Measurements from ENCODE around the gene DYNLL1.

DYNLL1 gene

DNA sequence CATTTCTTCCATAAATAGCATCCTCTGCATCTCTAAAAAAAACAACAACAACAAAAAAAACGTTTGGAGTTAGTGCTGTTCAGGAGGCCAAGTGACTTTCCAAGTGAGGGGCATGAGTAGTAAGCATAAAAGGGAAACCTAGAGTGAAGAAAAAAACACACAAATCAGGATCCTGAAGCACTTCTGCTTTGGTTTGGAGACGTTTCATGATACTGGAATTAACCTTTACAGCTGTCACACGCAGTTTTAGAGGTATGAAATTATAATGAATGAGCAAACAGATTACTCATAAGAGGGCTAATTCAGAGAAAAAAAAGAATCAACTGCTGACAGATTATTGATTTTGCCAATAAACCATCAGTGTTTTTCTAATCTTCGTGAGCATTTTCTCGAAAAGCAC lies 30.2 kb upstream of the DYNLL1 start:
- peaks cover 25% of the 10 kb centered on the region for H3K4me1 ChIP-seq (ENCODE audit: control insufficient read depth, insufficient read depth, low read length)
- H3K27me3 ChIP-seq (replicated peaks; ENCODE audit: control insufficient read depth, insufficient read depth, low read length): no peaks in the 10 kb centered on the region
- no peak for DNase-seq (ENCODE audit: low read depth)
- peaks cover 57% of the 10 kb centered on the region for H3K36me3 ChIP-seq (ENCODE audit: control insufficient read depth, insufficient read depth, low read length, severe bottlenecking)
- peak overlapping the region; percentile 38 for H3K9ac ChIP-seq (ENCODE audit: low read length)
- H3K4me3 ChIP-seq (ENCODE audit: low read length): no peak overlapping the region
- no peaks in the 10 kb centered on the region for H3K9me3 ChIP-seq (ENCODE audit: control insufficient read depth, low read length)

GRCh38 chr12:120466560-120467315 lies 29.2 kb upstream of the DYNLL1 start:
- peaks cover 47% of the 10 kb centered on the region for H3K36me3 ChIP-seq (ENCODE audit: control insufficient read depth, insufficient read depth, low read length, severe bottlenecking)
- peak; percentile 67 for DNase-seq (ENCODE audit: low read depth)
- H3K4me3 ChIP-seq (ENCODE audit: low read length): no peak overlapping the region
- H3K9me3 ChIP-seq (ENCODE audit: control insufficient read depth, low read length): no peaks in the 10 kb centered on the region
- H3K27me3 ChIP-seq (replicated peaks; ENCODE audit: control insufficient read depth, insufficient read depth, low read length): no peaks in the 10 kb centered on the region
- H3K4me1 ChIP-seq (ENCODE audit: control insufficient read depth, insufficient read depth, low read length): peaks cover 25% of the 10 kb centered on the region
- H3K9ac ChIP-seq (ENCODE audit: low read length): peak overlapping the region; percentile 19

DNA sequence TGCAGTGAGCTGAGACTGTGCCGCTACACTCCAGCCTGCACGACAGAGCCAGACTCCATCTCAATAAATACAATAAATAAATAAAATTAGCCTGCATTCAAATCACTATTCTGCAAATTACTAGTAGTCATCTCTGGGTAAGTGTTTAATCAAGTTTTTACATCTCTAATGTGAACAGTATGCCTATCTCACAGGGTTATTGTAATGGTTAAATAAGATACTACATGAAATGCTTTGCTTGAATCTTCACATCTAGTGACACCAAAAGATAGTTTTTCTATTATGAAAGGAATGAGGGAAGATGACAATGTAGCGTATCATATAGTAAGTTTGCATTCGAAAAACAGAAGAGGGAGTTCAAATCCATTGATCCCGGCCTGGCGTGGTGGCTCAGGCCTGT lies 28.5 kb upstream of the DYNLL1 start:
- Histone ChIP-seq H3K9ac (ENCODE audit: low read length) (peak overlapping the region; percentile 14), H3K27me3 (replicated peaks; ENCODE audit: control insufficient read depth, insufficient read depth, low read length) (no peaks in the 10 kb centered on the region), H3K9me3 (ENCODE audit: control insufficient read depth, low read length) (no peaks in the 10 kb centered on the region), H3K36me3 (ENCODE audit: control insufficient read depth, insufficient read depth, low read length, severe bottlenecking) (peaks cover 40% of the 10 kb centered on the region), H3K4me1 (ENCODE audit: control insufficient read depth, insufficient read depth, low read length) (peaks cover 29% of the 10 kb centered on the region), H3K4me3 (ENCODE audit: low read length) (no peak overlapping the region)
- DNase-seq (ENCODE audit: low read depth): no peak

DNA sequence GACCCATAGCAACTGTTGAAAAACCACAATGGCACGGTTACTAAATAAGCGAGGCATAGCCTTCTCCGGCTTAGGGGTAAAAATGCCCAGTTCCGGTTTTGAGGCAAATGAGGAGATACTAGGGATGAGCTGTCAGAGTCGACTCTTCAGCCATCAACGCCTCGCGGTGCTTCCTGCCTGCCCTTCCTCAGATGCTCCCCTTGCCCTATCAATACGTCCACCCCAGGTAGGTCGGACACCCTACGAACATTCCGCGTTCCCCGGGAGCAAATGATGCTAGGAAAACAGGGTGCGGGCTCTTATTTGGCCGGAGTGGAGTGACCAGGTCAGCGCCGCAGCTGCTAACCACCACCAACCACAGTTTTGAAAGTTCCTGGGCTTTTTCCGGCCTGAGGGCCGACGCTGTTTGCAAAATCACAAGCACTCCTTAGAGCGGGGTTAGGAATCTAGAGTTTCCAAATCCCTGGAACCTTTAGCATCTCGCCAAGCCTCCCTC lies 27.5 kb upstream of the DYNLL1 start:
- peak; percentile 76 for DNase-seq (ENCODE audit: low read depth)
- peaks cover 29% of the 10 kb centered on the region for H3K4me1 ChIP-seq (ENCODE audit: control insufficient read depth, insufficient read depth, low read length)
- peak overlapping the region; percentile 94 for H3K9ac ChIP-seq (ENCODE audit: low read length)
- H3K9me3 ChIP-seq (ENCODE audit: control insufficient read depth, low read length): no peaks in the 10 kb centered on the region
- H3K27me3 ChIP-seq (replicated peaks; ENCODE audit: control insufficient read depth, insufficient read depth, low read length): no peaks in the 10 kb centered on the region
- peaks cover 30% of the 10 kb centered on the region for H3K36me3 ChIP-seq (ENCODE audit: control insufficient read depth, insufficient read depth, low read length, severe bottlenecking)
- peak overlapping the region; percentile 91 for H3K4me3 ChIP-seq (ENCODE audit: low read length)

GRCh38 chr12:120468821-120469449 lies 27.0 kb upstream of the DYNLL1 start:
- Histone ChIP-seq H3K36me3 (ENCODE audit: control insufficient read depth, insufficient read depth, low read length, severe bottlenecking) (peaks cover 25% of the 10 kb centered on the region), H3K4me3 (ENCODE audit: low read length) (peak overlapping the region; percentile 91), H3K27me3 (replicated peaks; ENCODE audit: control insufficient read depth, insufficient read depth, low read length) (no peaks in the 10 kb centered on the region), H3K4me1 (ENCODE audit: control insufficient read depth, insufficient read depth, low read length) (peaks cover 29% of the 10 kb centered on the region), H3K9me3 (ENCODE audit: control insufficient read depth, low read length) (no peaks in the 10 kb centered on the region), H3K9ac (ENCODE audit: low read length) (peak overlapping the region; percentile 94)
- peak; percentile 56 for DNase-seq (ENCODE audit: low read depth)

GRCh38 chr12:120469450-120470149 lies 26.3 kb upstream of the DYNLL1 start, which contains the start of gene SRSF9:
SRSF9 (minus strand) TSS chr12:120469748; CDS start chr12:120469609, 139 bp downstream.
- Histone ChIP-seq H3K9me3 (ENCODE audit: control insufficient read depth, low read length) (no peaks in the 10 kb centered on the region), H3K36me3 (ENCODE audit: control insufficient read depth, insufficient read depth, low read length, severe bottlenecking) (peaks cover 18% of the 10 kb centered on the region), H3K4me3 (ENCODE audit: low read length) (peak within 1 kb of the TSS; percentile 91), H3K4me1 (ENCODE audit: control insufficient read depth, insufficient read depth, low read length) (peaks cover 29% of the 10 kb centered on the region), H3K27me3 (replicated peaks; ENCODE audit: control insufficient read depth, insufficient read depth, low read length) (no peaks in the 10 kb centered on the region), H3K9ac (ENCODE audit: low read length) (peak within 1 kb of the TSS; percentile 94)
- peak; percentile 99 for DNase-seq (ENCODE audit: low read depth)

GRCh38 chr12:120470150-120470784 lies 25.6 kb upstream of the DYNLL1 start:
- DNase-seq (ENCODE audit: low read depth): no peak
- H3K4me3 ChIP-seq (ENCODE audit: low read length): peak overlapping the region; percentile 91
- H3K4me1 ChIP-seq (ENCODE audit: control insufficient read depth, insufficient read depth, low read length): peaks cover 29% of the 10 kb centered on the region
- H3K36me3 ChIP-seq (ENCODE audit: control insufficient read depth, insufficient read depth, low read length, severe bottlenecking): peaks cover 11% of the 10 kb centered on the region
- H3K9ac ChIP-seq (ENCODE audit: low read length): peak overlapping the region; percentile 94
- H3K9me3 ChIP-seq (ENCODE audit: control insufficient read depth, low read length): no peaks in the 10 kb centered on the region
- H3K27me3 ChIP-seq (replicated peaks; ENCODE audit: control insufficient read depth, insufficient read depth, low read length): no peaks in the 10 kb centered on the region

- no peak overlapping the region for H3K4me3 ChIP-seq (ENCODE audit: low read length)
- no peaks in the 10 kb centered on the region for H3K9me3 ChIP-seq (ENCODE audit: control insufficient read depth, low read length)
- peak; percentile 26 for DNase-seq (ENCODE audit: low read depth)
- no peaks in the 10 kb centered on the region for H3K27me3 ChIP-seq (replicated peaks; ENCODE audit: control insufficient read depth, insufficient read depth, low read length)
- peaks cover 16% of the 10 kb centered on the region for H3K4me1 ChIP-seq (ENCODE audit: control insufficient read depth, insufficient read depth, low read length)
- H3K9ac ChIP-seq (ENCODE audit: low read length): no peak overlapping the region
- H3K36me3 ChIP-seq (ENCODE audit: control insufficient read depth, insufficient read depth, low read length, severe bottlenecking): no peaks in the 10 kb centered on the region
These were observed 23.4 kb upstream of the DYNLL1 start for GRCh38 chr12:120472521-120472920.

- Histone ChIP-seq H3K36me3 (ENCODE audit: control insufficient read depth, insufficient read depth, low read length, severe bottlenecking) (no peaks in the 10 kb centered on the region), H3K4me1 (ENCODE audit: control insufficient read depth, insufficient read depth, low read length) (peaks cover 8% of the 10 kb centered on the region), H3K9ac (ENCODE audit: low read length) (no peak overlapping the region), H3K4me3 (ENCODE audit: low read length) (no peak overlapping the region), H3K9me3 (ENCODE audit: control insufficient read depth, low read length) (no peaks in the 10 kb centered on the region), H3K27me3 (replicated peaks; ENCODE audit: control insufficient read depth, insufficient read depth, low read length) (no peaks in the 10 kb centered on the region)
- DNase-seq (ENCODE audit: low read depth): no peak
These were observed 21.9 kb upstream of the DYNLL1 start for GRCh38 chr12:120473807-120474615.

DNA sequence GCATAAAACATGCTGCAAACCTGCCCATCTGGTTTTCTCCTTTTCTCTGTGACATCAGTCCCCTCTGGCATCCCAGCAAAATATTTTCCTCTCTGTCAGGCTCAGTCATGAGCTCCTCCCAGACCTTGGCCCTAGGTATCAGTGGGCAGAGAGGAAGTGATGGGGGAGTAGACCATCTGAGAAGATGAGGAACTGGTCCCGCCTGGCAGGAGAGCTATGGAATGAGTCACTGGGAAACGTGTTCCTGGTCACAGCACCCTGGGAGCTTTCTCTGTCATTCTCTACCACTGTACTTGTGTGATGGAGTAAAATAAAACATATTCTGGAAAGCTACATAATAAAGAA lies 21.3 kb upstream of the DYNLL1 start:
- Histone ChIP-seq H3K4me1 (ENCODE audit: control insufficient read depth, insufficient read depth, low read length) (peaks cover 8% of the 10 kb centered on the region), H3K27me3 (replicated peaks; ENCODE audit: control insufficient read depth, insufficient read depth, low read length) (no peaks in the 10 kb centered on the region), H3K9ac (ENCODE audit: low read length) (no peak overlapping the region), H3K4me3 (ENCODE audit: low read length) (no peak overlapping the region), H3K9me3 (ENCODE audit: control insufficient read depth, low read length) (no peaks in the 10 kb centered on the region), H3K36me3 (ENCODE audit: control insufficient read depth, insufficient read depth, low read length, severe bottlenecking) (no peaks in the 10 kb centered on the region)
- DNase-seq (ENCODE audit: low read depth): peak; percentile 67

Measured in adipocyte (in vitro differentiated cells).